Stomach (tissue), 4 donors: ENCODE data around the gene RGS11.

ENCODE experiments used
- EP300 ChIP-seq: sonication (generic); formaldehyde crosslinking; IDR thresholded peaks from one replicate; pipeline ENCODE4 v1.6.1; 2017; ENCODE audit warnings: antibody characterized with exemption
- TF ChIP-seq, protein P1 (sequence below), 7 experiments: fragments of 450-650 bp in 4 of 7; fragments of 200-600 bp in 3 of 7; sonication (generic) in 3 of 7; IDR thresholded peaks; one replicate each; pipeline ENCODE4 v1.5.1; 2016 to 2019; ENCODE audit warnings: antibody characterized with exemption in 7 of 7, control low read depth in 2 of 7, mild to moderate bottlenecking in 1 of 7

DNA sequence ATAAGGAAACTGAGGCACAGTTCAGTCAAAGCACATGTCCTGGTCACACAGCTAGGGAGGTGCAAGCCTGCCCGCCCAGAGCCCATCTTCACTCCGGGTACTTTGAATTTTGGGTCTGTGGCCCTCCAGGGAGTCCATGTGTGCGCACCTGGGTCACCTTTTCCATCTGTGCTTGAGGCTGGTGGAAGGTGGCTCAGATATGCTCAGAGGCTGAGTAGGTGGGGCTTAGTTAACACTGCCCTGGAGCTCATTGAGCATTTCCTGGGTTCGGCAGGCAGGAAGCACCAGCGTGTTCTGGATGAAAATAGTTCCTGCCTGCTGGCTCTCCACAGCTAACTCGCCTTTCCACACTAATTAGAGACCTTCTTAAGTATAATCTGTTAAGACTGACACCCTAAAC is 21.9 kb downstream of the RGS11 start:
- TF ChIP-seq, protein P1, sequence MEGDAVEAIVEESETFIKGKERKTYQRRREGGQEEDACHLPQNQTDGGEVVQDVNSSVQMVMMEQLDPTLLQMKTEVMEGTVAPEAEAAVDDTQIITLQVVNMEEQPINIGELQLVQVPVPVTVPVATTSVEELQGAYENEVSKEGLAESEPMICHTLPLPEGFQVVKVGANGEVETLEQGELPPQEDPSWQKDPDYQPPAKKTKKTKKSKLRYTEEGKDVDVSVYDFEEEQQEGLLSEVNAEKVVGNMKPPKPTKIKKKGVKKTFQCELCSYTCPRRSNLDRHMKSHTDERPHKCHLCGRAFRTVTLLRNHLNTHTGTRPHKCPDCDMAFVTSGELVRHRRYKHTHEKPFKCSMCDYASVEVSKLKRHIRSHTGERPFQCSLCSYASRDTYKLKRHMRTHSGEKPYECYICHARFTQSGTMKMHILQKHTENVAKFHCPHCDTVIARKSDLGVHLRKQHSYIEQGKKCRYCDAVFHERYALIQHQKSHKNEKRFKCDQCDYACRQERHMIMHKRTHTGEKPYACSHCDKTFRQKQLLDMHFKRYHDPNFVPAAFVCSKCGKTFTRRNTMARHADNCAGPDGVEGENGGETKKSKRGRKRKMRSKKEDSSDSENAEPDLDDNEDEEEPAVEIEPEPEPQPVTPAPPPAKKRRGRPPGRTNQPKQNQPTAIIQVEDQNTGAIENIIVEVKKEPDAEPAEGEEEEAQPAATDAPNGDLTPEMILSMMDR (IDR thresholded peaks at IDR 0.05), result no peak
- TF ChIP-seq EP300, result no peak
